ENCODE data around the gene CACNA1E. TPM values are rescaled to one million over a fixed set of nuclear protein-coding genes. Genes with fewer than 3 reads are reported as not detected.

CACNA1E gene
- total and polyA plus RNA-seq, 2 experiments from 2014 or later = 0.32 to 1.1 TPM

DNA sequence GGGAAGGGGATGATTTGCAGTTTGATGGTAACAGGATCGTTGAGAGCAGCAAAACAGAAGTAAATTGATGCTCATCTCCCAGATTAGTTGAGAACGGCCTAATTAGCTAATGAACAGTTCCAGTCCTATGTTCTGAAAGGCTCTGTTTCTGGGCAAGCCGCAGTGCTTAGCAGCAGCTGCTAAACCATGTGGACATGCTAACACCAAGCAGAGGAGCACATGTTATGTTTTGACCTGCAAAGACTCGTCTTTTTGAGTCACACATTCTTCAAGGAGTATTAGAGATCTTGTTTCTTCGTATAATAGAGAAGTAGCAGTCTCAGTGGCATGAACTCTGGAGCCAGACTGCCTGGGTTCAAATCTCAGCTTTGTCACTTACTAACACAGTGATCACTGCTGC lies 58.1 kb downstream of the CACNA1E start (continued):
- TF ChIP-seq POLR2AphosphoS5 (IDR thresholded peaks at IDR 0.05; ENCODE audit: low read depth) (no peak), ZNF114 (CRISPR knock-in tag; IDR thresholded peaks at IDR 0.05) (no peak), CREB1 (CRISPR knock-in tag; IDR thresholded peaks at IDR 0.05; ENCODE audit: low read depth) (no peak), CTCF (conservative IDR thresholded peaks at IDR 0.05; ENCODE audit: low read depth in 2 of 2) (no peak), JUNB (IDR thresholded peaks at IDR 0.05; ENCODE audit: unreplicated experiment) (no peak), STAT1 (IDR thresholded peaks at IDR 0.05; ENCODE audit: unreplicated experiment) (no peak), ZNF331 (CRISPR knock-in tag; IDR thresholded peaks at IDR 0.05; ENCODE audit: low read depth) (no peak)
- TF ChIP-seq, protein P1, sequence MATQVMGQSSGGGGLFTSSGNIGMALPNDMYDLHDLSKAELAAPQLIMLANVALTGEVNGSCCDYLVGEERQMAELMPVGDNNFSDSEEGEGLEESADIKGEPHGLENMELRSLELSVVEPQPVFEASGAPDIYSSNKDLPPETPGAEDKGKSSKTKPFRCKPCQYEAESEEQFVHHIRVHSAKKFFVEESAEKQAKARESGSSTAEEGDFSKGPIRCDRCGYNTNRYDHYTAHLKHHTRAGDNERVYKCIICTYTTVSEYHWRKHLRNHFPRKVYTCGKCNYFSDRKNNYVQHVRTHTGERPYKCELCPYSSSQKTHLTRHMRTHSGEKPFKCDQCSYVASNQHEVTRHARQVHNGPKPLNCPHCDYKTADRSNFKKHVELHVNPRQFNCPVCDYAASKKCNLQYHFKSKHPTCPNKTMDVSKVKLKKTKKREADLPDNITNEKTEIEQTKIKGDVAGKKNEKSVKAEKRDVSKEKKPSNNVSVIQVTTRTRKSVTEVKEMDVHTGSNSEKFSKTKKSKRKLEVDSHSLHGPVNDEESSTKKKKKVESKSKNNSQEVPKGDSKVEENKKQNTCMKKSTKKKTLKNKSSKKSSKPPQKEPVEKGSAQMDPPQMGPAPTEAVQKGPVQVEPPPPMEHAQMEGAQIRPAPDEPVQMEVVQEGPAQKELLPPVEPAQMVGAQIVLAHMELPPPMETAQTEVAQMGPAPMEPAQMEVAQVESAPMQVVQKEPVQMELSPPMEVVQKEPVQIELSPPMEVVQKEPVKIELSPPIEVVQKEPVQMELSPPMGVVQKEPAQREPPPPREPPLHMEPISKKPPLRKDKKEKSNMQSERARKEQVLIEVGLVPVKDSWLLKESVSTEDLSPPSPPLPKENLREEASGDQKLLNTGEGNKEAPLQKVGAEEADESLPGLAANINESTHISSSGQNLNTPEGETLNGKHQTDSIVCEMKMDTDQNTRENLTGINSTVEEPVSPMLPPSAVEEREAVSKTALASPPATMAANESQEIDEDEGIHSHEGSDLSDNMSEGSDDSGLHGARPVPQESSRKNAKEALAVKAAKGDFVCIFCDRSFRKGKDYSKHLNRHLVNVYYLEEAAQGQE (IDR thresholded peaks at IDR 0.05; ENCODE audit: unreplicated experiment) = no peak

DNA sequence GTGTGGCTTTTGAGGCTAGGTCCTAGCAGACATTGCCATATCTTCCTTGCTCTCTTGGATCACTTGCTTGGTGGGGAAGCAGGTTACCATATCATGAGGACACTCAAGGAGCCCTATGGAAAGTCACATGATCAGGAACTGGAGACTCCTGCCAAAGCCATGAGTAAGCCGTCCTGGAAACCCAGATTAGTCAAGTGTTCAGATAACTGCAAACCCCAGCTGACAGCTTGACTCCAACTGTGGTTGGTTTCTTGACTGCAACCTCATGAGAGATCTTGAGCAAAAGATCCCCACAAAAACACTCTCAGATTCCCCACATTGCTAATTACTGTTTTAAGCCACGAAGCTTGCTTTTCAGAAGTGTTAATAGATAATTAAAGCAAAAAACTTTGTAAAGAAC lies 58.6 kb downstream of the CACNA1E start:
- H3K9me2 ChIP-seq (ENCODE audit: insufficient read depth) = no peaks in the 10 kb centered on the region
- no peaks in the 10 kb centered on the region for H3K36me3 ChIP-seq (ENCODE audit: insufficient read depth)
- Mint-ChIP-seq H3K4me1 (peaks cover 17% of the 10 kb centered on the region), H3K27me3 (ENCODE audit: insufficient read depth, low read depth, poor library complexity) (peaks cover 2% of the 10 kb centered on the region), H3K36me3 (ENCODE audit: low read depth) (no peaks in the 10 kb centered on the region), H3K27ac (no peak overlapping the region), H3K4me3 (no peak overlapping the region), H3K9me3 (no peaks in the 10 kb centered on the region)
- H3K27me3 ChIP-seq (ENCODE audit: insufficient read depth) = no peaks in the 10 kb centered on the region
- no peak for ATAC-seq
- H3K4me3 ChIP-seq = no peak overlapping the region
- H4K20me1 ChIP-seq (replicated peaks; ENCODE audit: insufficient read depth) = no peaks in the 10 kb centered on the region
- H3K27ac ChIP-seq (ENCODE audit: low read depth) = no peak overlapping the region
- DNase-seq (ENCODE audit: low spot score) = no peak
- H3K4me2 ChIP-seq = no peak overlapping the region
- H2AFZ ChIP-seq = no peak overlapping the region
- no peaks in the 10 kb centered on the region for H3K79me2 ChIP-seq (replicated peaks; ENCODE audit: insufficient read depth)
- H3F3A ChIP-seq (replicated peaks; ENCODE audit: low read depth) = no peaks in the 10 kb centered on the region
- peaks cover 8% of the 10 kb centered on the region; the same call in 1 of the 2 replicates for H3K4me1 ChIP-seq (ENCODE audit: insufficient read depth)
- TF ChIP-seq EZH2phosphoT487 (IDR thresholded peaks at IDR 0.05; ENCODE audit: unreplicated experiment) = no peak
- TF ChIP-seq, protein P1 (IDR thresholded peaks at IDR 0.05; ENCODE audit: unreplicated experiment) = no peak
- TF ChIP-seq CREB1 (CRISPR knock-in tag; IDR thresholded peaks at IDR 0.05; ENCODE audit: low read depth) = no peak
- no peak for TF ChIP-seq ETS1 (IDR thresholded peaks at IDR 0.05)
- no peak for TF ChIP-seq STAT1 (IDR thresholded peaks at IDR 0.05; ENCODE audit: unreplicated experiment)
- TF ChIP-seq POLR2AphosphoS5 (IDR thresholded peaks at IDR 0.05; ENCODE audit: low read depth) = no peak
- TF ChIP-seq ZNF331 (CRISPR knock-in tag; IDR thresholded peaks at IDR 0.05; ENCODE audit: low read depth) = no peak
- TF ChIP-seq NANOG (IDR thresholded peaks at IDR 0.05; ENCODE audit: borderline replicate concordance) = no peak
- TF ChIP-seq EZH2 (IDR thresholded peaks at IDR 0.05; ENCODE audit: low read depth, unreplicated experiment) = no peak
- TF ChIP-seq CTCF (conservative IDR thresholded peaks at IDR 0.05; ENCODE audit: low read depth in 2 of 2) = no peak
